Measurements from ENCODE around the gene SNX30.

GRCh38 chr9:112712678-112713077 lies 37.9 kb upstream of the SNX30 start:
- TF ChIP-seq CTCF (IDR thresholded peaks at IDR 0.05) (no peak), TCF7L2 (IDR thresholded peaks at IDR 0.05; ENCODE audit: low read depth, low read length) (no peak), POLR2AphosphoS5 (IDR thresholded peaks at IDR 0.05; ENCODE audit: low read depth, low read length) (no peak), SIN3A (IDR thresholded peaks at IDR 0.05; ENCODE audit: borderline replicate concordance, insufficient read depth, low read depth, low read length) (no peak)
- TF ChIP-seq, protein P1, sequence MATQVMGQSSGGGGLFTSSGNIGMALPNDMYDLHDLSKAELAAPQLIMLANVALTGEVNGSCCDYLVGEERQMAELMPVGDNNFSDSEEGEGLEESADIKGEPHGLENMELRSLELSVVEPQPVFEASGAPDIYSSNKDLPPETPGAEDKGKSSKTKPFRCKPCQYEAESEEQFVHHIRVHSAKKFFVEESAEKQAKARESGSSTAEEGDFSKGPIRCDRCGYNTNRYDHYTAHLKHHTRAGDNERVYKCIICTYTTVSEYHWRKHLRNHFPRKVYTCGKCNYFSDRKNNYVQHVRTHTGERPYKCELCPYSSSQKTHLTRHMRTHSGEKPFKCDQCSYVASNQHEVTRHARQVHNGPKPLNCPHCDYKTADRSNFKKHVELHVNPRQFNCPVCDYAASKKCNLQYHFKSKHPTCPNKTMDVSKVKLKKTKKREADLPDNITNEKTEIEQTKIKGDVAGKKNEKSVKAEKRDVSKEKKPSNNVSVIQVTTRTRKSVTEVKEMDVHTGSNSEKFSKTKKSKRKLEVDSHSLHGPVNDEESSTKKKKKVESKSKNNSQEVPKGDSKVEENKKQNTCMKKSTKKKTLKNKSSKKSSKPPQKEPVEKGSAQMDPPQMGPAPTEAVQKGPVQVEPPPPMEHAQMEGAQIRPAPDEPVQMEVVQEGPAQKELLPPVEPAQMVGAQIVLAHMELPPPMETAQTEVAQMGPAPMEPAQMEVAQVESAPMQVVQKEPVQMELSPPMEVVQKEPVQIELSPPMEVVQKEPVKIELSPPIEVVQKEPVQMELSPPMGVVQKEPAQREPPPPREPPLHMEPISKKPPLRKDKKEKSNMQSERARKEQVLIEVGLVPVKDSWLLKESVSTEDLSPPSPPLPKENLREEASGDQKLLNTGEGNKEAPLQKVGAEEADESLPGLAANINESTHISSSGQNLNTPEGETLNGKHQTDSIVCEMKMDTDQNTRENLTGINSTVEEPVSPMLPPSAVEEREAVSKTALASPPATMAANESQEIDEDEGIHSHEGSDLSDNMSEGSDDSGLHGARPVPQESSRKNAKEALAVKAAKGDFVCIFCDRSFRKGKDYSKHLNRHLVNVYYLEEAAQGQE (IDR thresholded peaks at IDR 0.05; ENCODE audit: insufficient read depth in 1 of 2, low read depth in 2 of 2, low read length in 1 of 2) = no peak

All from Panc1 (cell line).